Esophagus mucosa (tissue), 1 donor: ENCODE measurements around the gene GRIK5. TPM values are rescaled to one million over a fixed set of nuclear protein-coding genes. Genes with fewer than 3 reads are reported as not detected.

Source experiments
- ATAC-seq: fragments of 200-7000 bp; cut with Tn5 transposase; one replicate; pipeline ENCODE4 v1.9.1; 2020
- total RNA-seq: library from RNA; stranded (reverse); gene quantifications from one replicate; pipeline ENCODE4 v1.2.4, GENCODE V29; 2023
- donor health status: DM: yes; HTN: yes; CAD: no.

GRIK5 gene
- total RNA-seq = 0.32 TPM

- no peak for ATAC-seq
Observed at GRCh38 chr19:42069619-42070351, at the start of gene GRIK5. Gene GRIK5 (minus strand): TSS chr19:42070206. CDS start chr19:42065770, 4,436 bp downstream.

GRCh38 chr19:42117076-42117475 is 47.1 kb upstream of the GRIK5 start:
- ATAC-seq = no peak

DNA sequence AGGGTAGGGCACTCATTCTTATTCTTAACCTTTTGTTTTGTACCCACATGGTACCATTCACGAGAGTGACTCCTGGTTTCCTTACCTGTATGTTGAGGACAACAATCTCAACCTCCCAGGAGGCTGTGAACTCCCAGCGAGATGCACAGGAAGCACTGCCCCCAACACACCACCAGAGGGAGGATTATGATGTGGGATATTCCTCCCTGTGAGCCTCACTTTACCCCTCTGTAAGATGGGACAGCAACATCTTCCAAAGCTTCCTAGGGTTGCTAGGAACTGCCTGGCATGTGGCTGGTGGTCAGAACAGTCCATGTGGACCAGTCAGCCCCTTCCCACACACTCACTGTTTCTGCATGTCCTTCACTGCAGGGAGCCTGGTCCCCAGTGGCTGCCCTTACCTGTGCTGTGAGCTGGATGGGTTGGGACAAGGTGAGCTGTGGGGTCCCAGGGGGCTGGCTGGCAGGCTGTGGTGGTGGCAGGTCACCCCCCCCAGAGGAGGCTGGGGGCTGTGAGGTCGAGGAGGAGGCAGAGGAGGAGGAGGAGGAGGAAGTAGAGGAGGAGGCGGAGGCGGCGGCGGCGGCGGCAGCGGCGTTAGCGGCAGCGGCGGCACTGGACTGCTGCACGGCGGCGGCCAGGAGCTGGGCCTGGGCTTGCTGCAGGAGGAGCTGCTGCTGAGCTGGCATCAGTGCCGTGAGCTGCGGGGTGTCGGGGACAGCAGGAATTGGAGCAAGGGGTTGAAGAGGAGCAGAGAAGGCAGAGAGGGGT is 46.5 kb upstream of the GRIK5 start:
- ATAC-seq = no peak

DNA sequence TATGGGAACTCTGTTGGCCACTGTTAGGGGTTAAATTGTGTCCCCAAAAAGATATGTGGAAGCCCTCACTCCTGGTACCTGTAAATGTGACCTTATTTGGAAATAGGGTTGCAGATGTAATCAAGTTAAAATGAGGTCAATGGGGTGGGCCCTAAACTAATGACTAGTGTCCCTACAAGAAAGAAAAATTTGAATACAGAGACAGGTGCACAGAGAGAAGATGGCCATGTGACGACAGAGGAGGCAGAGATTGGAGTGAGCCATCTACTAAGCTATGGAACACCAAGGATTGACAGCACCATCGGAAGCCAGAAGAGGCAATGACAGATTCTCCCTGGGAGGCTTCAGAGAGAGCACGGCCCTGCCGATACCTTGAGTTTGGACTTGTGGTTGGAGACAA is 45.7 kb upstream of the GRIK5 start:
- ATAC-seq = no peak

GRCh38 chr19:42115219-42115618 is 45.2 kb upstream of the GRIK5 start:
- ATAC-seq = no peak

DNA sequence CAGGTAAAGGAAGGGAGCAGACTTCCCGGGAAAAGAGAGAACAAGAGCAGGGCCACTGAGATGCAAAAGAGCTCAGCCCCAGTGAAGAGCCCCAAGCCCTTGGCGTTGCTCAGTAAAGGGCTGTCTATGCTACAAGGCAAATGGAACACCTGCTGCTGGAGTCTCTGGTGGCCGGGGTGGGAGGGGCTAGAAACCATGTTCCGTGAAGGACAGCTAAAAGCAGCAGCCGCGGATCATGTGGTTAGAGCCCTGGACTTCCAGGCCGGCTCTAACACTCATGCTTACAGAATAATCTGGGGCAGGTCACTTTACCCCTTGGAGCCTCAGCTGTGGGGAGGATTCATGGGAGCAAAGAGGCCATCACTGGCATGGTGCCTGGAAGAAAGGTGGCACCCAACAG is 44.4 kb upstream of the GRIK5 start:
- ATAC-seq = peak; percentile 19

DNA sequence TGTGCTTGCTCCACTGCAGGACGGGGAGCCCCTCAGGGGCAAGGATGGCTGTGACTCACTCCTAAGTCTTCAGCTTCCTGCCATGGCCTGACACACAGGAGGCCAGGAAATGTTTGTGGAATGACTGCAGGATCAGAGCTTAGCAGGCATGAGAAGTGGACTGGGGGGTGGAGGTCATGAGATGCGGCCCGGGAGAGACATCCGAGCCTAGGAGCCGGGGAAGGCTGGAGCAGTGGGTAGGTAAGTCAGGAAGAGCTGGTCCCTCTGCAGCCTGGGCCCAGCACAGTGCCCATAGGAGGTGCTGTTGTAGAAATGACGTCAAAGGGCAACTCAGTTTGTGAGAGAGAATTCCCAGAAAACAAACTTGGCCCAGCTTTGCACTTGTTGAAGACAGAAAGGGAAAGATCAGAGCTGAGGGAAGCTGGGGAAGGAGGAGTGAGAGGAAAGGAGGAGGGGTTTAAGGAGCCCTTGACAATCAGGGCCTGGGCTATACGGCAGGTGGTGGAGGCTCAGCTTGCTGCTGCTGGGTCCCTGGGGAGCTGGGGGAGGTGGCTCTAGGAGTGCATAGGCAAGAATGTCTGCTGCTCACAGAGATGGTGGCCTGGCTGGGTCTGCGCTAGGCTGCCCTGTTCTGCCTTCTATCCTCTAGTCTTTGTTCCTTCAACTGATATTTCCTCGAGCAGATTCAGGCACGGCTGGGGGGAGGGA is 43.8 kb upstream of the GRIK5 start:
- ATAC-seq = peak; percentile 44

- ATAC-seq = no peak
Observed at GRCh38 chr19:42111811-42112210, 41.8 kb upstream of the GRIK5 start.

DNA sequence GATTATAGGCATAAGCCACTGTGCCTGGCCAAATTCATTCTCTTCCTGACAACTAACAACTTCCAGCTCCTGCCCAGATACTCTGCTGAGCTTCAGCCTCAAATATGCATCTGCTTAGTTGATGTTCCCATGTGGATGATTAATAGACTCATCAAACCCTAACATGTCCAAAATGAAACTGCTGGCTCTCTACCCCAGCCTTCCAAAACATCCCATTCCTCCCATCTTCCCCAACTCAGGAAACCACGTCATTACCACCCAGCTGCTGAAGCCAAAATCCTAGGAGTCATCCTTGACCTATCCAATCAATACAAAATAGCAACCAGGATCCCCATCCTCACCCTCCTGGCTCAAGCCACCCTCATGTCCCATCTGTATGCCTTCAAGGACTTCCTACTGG is 41.4 kb upstream of the GRIK5 start:
- no peak for ATAC-seq

DNA sequence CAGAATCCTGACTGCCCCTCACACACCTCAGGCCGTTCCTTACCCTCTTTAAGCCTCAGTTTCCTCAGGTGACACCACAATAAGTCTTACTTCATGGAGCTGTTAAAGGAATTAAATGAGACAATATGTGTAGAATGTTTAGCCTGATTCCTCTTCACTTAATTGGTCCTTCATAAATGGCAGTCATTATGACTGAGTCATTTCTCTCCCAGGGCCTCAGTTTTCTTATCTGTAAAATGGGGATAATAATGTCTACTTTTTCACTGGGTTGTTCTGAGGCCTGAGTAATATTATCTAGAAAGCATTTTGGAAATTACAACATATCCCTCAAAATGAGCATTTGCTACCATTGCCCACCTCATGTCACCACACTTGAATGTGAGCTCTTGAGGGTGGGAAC is 40.7 kb upstream of the GRIK5 start:
- ATAC-seq = no peak

- ATAC-seq = no peak
Observed at GRCh38 chr19:42109896-42110295, 39.9 kb upstream of the GRIK5 start.

- ATAC-seq = peak; percentile 93
Observed at GRCh38 chr19:42108527-42109389, 38.8 kb upstream of the GRIK5 start.

DNA sequence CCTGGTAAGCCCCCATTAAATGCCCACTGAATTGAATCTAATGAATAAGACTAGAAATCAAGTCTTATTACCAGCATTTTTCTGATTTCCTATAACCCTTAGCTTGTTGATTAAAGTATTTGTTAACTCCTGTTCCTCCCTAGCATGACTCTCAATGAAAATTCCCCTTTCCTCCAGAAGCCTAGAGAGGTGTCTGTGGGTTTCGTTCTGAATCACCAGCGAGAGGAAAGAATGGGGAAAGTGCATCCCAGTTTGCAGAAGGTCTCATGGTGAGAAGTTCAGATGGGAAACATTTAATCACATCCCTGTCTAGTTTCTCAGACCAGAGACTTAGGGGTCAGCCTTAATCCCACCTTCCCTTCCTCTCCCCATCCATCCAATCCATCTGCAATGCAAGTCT is 35.4 kb upstream of the GRIK5 start:
- ATAC-seq = no peak

- ATAC-seq = no peak
Observed at GRCh38 chr19:42102877-42103276, 32.9 kb upstream of the GRIK5 start.

GRCh38 chr19:42100241-42100640 is 30.2 kb upstream of the GRIK5 start:
- peak; percentile 36 for ATAC-seq

- peak; percentile 9 for ATAC-seq
Observed at GRCh38 chr19:42099336-42099925, 29.4 kb upstream of the GRIK5 start.

GRCh38 chr19:42098781-42099180 is 28.8 kb upstream of the GRIK5 start:
- peak; percentile 75 for ATAC-seq

GRCh38 chr19:42097461-42097860 is 27.5 kb upstream of the GRIK5 start:
- no peak for ATAC-seq

DNA sequence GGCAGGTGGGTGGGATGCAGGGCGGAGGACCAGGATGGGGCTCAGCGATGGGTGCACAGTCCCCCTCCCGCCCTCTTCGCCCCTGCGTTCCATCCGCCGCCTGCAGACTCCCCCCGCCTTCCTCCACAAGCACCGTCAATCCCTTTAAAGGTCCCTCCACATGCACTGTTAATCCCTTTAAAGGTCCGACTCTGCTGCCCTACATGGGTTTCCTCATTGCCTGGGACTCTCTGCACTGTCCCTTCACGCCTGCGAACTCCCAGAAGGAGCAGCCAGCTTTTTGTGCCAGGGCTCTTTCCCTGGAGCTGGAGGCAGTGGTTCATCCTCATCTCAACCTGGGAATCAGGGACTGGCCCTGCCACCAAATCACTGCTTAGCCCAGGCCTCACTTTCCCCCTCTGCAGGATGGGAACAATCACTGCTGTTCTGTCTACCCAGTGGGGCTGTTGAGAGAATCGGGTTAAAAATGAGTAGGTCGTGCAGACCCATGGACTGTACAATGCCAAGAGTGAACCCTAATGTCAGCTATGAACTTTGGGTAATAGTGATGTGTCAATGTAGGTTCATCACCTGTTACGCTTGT is 26.3 kb upstream of the GRIK5 start:
- ATAC-seq = no peak

GRCh38 chr19:42095814-42096230 is 25.8 kb upstream of the GRIK5 start:
- ATAC-seq = no peak

DNA sequence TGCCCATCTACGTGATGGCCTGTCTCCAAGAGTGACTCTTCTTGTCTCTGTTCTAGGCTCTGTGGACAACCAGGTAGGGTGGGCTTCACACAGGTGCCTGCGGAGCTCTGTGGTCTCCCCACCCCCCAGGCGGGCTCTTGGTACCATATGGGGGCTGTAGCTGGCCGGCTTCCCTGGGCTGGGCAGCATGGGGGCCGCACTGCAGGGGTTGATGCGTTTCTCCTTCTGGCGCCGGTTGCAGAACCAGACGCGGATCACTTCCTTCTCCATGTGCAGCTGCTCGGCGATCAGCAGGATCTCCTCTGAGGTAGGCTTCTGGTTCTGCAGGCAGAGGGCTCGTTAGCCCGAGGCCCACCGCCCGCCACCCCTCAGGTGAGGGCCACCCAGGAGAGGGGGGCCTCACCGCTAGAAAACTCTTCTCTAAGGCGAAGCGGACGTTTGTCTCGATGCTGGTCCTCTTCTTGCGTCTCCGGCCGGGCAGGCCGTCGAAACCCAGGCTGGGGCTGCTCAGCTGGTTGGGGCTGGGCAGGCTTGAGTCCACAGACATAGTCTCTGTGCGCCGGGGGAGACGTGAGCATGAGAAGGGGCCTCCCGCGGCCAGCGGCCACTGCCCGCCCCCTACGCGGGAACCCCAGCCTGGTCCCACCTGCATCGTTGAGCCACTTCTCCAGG is 25.3 kb upstream of the GRIK5 start:
- ATAC-seq = no peak
